ENCODE results near the gene ROCK2. TPM values are rescaled to one million over a fixed set of nuclear protein-coding genes. Genes with fewer than 3 reads are reported as not detected.

The ROCK2 gene
- total RNA-seq, 3 donors from 2014 or later (not counting 1 experiment from before 2014, with no cell fraction given), result 19.9 to 28.2 (median 21.9) TPM

DNA sequence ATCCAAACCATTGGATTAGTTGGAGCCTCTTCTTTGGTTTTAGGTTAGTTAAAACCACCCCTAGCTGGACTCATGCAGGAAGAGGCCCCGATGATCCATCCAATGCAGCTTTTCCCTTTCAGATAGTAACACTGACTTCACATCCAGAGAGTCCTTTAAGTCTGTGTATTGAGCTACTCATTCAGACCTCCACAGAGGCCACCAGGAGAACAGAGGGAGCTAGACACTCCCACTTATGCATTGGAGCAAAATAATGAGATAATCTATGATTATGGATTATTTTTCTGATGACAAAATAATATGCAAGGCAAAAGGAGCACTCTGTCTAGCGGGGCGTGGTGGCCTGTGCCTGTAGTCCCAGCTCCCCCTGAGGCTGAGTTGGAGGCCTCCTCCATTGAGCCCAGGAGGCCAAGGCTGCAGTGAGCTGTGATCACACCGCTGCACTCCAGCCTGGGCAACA is 1.6 kb upstream of the ROCK2 start:
- no peaks in the 10 kb centered on the region for H3K36me3 ChIP-seq (ENCODE audit: control insufficient read depth, insufficient read depth, low read length)
- Mint-ChIP-seq H3K9me3 (no peaks in the 10 kb centered on the region), H3K4me1 (peaks cover 14 to 22% of the 10 kb centered on the region in 2 donors), H3K27ac (no peak overlapping the region), H3K27me3 (ENCODE audit: low read depth in 2 of 2) (peaks cover under 1 to 11% of the 10 kb centered on the region in 2 donors), H3K36me3 (no peaks in the 10 kb centered on the region), H3K4me3 (no peak overlapping the region)
- no peak for DNase-seq
- no peak overlapping the region for H3K4me3 ChIP-seq (ENCODE audit: low read length)
- H3K4me1 ChIP-seq (ENCODE audit: control insufficient read depth, insufficient read depth, low read length), result peaks cover 11% of the 10 kb centered on the region
- ATAC-seq, result no peak
- intact Hi-C loops (cut with micrococcal nuclease), result loop anchor here (10.0 kb wide), 1 partner anchor 191 kb away; the partner anchor contains the start of gene SLC66A3
- no peak overlapping the region for H3K27ac ChIP-seq (ENCODE audit: low read length)
- no peaks in the 10 kb centered on the region for H3K9me3 ChIP-seq (ENCODE audit: control insufficient read depth, insufficient read depth, low read length)
- 90% methylated on average over 4 of the region's 4 CpGs for WGBS (ENCODE audit: insufficient coverage)
- no peak for TF ChIP-seq CTCF (IDR thresholded peaks at IDR 0.05)
- no peaks in the 10 kb centered on the region for H3K27me3 ChIP-seq (ENCODE audit: control insufficient read depth, insufficient read depth, low read length)

DNA sequence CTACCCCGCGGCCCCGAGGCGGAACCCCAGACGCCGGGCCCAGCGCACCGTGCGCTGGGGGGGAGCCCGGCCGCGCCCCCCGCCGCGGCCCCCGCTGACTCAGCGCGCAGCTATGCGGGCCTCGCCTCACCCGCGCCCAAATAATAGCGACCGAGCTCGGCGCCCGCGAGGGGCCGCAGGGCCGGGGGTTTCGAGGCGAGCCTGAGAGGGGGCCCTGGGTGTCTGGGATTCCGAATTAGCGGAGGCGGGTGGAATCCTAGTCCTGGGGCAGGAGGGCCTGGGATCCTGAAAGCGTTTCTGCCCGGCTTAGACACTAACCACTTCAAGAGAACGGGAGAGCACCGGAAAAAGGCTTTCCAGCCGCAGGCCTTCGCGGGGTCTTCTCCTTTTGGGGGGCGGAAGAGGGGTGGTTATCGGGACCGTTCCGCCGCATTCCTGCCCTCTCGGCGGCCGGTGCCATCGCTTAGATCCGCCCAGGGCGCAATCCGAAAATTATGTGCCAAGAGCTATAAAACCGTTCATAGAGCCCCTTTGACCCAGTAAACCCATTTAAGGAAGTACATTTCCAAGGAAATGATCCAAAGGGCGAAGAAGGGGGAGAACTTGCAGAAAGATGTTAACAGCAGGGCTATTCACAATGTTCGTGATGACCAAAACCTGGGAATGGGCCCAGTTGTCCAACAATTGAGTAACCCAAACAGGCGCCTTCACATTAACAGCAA is 681 bp upstream of the ROCK2 start:
- intact Hi-C loops (cut with micrococcal nuclease), result loop anchor here (10.0 kb wide), 1 partner anchor 190 kb away; the partner anchor contains the start of gene SLC66A3
- DNase-seq, result peak; percentile 35 to 53
- Histone ChIP-seq H3K9me3 (ENCODE audit: control insufficient read depth, insufficient read depth, low read length) (no peaks in the 10 kb centered on the region), H3K4me3 (ENCODE audit: low read length) (peak overlapping the region; percentile 63), H3K27me3 (ENCODE audit: control insufficient read depth, insufficient read depth, low read length) (no peaks in the 10 kb centered on the region), H3K27ac (ENCODE audit: low read length) (peak overlapping the region; percentile 71), H3K4me1 (ENCODE audit: control insufficient read depth, insufficient read depth, low read length) (peaks cover 11% of the 10 kb centered on the region), H3K36me3 (ENCODE audit: control insufficient read depth, insufficient read depth, low read length) (no peaks in the 10 kb centered on the region)
- Mint-ChIP-seq H3K27ac (peak overlapping the region; percentile 41 to 85), H3K4me3 (peak overlapping the region; percentile 90), H3K36me3 (no peaks in the 10 kb centered on the region), H3K9me3 (no peaks in the 10 kb centered on the region), H3K27me3 (ENCODE audit: low read depth in 2 of 2) (peaks cover 0 to 5% of the 10 kb centered on the region in 2 donors), H3K4me1 (peaks cover 14 to 28% of the 10 kb centered on the region in 2 donors)
- ATAC-seq, result peak; percentile 54 to 64 (median 55)
- 4% methylated on average over 57 of the region's 58 CpGs for WGBS (ENCODE audit: insufficient coverage)
- TF ChIP-seq CTCF (IDR thresholded peaks at IDR 0.05), result no peak

DNA sequence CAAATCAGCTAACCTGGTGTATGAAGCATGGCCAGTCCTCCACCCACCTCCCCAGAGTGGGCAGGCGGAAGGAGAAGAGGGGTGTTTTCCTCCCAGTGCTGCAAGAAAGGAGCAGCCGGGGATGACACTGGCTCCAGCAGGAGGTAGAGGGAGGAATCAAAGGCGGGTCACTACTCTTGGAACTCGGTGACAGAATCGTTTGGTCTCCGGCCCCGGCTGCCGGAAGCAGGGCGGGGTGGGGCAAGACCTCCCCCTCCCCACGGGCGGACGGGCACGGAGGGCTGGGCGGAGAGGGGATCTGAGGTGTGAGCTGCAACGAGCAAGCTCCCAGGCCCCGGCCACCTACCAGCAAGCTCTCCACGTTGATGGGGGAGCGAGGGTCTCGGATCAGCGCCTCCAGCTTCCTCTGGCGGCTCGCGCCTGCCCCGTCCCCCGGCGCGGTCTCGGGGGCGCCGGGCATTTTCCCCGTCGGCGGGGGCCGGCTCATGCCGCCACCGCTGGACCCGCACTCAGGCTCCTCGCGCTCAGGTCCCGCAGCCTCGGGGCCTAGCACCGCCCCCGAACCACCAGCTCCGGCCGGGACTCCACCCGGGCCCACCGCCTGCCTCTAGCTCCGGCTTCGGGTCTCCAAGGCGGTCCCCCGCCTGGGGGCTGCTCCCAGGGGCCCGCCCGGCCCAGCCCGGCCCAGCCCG is 640 bp downstream of the ROCK2 start:
- Mint-ChIP-seq H3K27me3 (ENCODE audit: low read depth in 2 of 2) (no peaks in the 10 kb centered on the region), H3K36me3 (no peaks in the 10 kb centered on the region), H3K27ac (peak overlapping the region; percentile 87 to 94), H3K9me3 (no peaks in the 10 kb centered on the region), H3K4me1 (peaks cover 16 to 31% of the 10 kb centered on the region in 2 donors), H3K4me3 (peak overlapping the region; percentile 99)
- H3K9me3 ChIP-seq (ENCODE audit: control insufficient read depth, insufficient read depth, low read length), result no peaks in the 10 kb centered on the region
- H3K4me3 ChIP-seq (ENCODE audit: low read length), result peak overlapping the region; percentile 92
- DNase-seq (peak; percentile 22 to 49), ATAC-seq (peak; percentile 33 to 40 (median 39))
- no peak for TF ChIP-seq CTCF (IDR thresholded peaks at IDR 0.05)
- H3K4me1 ChIP-seq (ENCODE audit: control insufficient read depth, insufficient read depth, low read length), result peaks cover 11% of the 10 kb centered on the region
- intact Hi-C loops (cut with micrococcal nuclease), result loop anchor here (10.0 kb wide), 1 partner anchor 189 kb away; the partner anchor contains the start of gene SLC66A3
- WGBS (ENCODE audit: insufficient coverage), result under 1% methylated on average over 55 of the region's 55 CpGs
- peak overlapping the region; percentile 15 for H3K27ac ChIP-seq (ENCODE audit: low read length)
- H3K36me3 ChIP-seq (ENCODE audit: control insufficient read depth, insufficient read depth, low read length), result no peaks in the 10 kb centered on the region
- no peaks in the 10 kb centered on the region for H3K27me3 ChIP-seq (ENCODE audit: control insufficient read depth, insufficient read depth, low read length)
